Measurements from ENCODE around the gene RNU6-1.

RNU6-1 gene

GRCh38 chr15:67855842-67856241 lies 16.0 kb upstream of the RNU6-1 start:
- ATAC-seq, result no peak

- ATAC-seq, result no peak
Observed at GRCh38 chr15:67854358-67854757, 14.5 kb upstream of the RNU6-1 start.

- no peak for ATAC-seq
Observed at GRCh38 chr15:67853454-67853853, 13.6 kb upstream of the RNU6-1 start.

- no peak for ATAC-seq
Observed at GRCh38 chr15:67852418-67852817, 12.6 kb upstream of the RNU6-1 start.

- no peak for ATAC-seq
Observed at GRCh38 chr15:67850994-67851571, 11.2 kb upstream of the RNU6-1 start.

GRCh38 chr15:67850336-67850735 lies 10.5 kb upstream of the RNU6-1 start:
- ATAC-seq, result no peak

- ATAC-seq, result no peak
Observed at GRCh38 chr15:67849538-67849937, 9.7 kb upstream of the RNU6-1 start.

GRCh38 chr15:67845974-67846373 lies 6.1 kb upstream of the RNU6-1 start:
- no peak for ATAC-seq

- no peak for ATAC-seq
Observed at GRCh38 chr15:67843571-67844387, 3.9 kb upstream of the RNU6-1 start.

GRCh38 chr15:67843092-67843501 lies 3.3 kb upstream of the RNU6-1 start:
- no peak for ATAC-seq

- ATAC-seq, result no peak
Observed at GRCh38 chr15:67841513-67841762, 1.6 kb upstream of the RNU6-1 start.

GRCh38 chr15:67840749-67841512 lies 1.1 kb upstream of the RNU6-1 start:
- no peak for ATAC-seq

- peak; percentile 38 to 44 for ATAC-seq
Observed at GRCh38 chr15:67839499-67839928, 331 bp downstream of the RNU6-1 start.

GRCh38 chr15:67838789-67839332 lies 984 bp downstream of the RNU6-1 start:
- no peak for ATAC-seq

- no peak for ATAC-seq
Observed at GRCh38 chr15:67836955-67837354, 2.9 kb downstream of the RNU6-1 start.

- no peak for ATAC-seq
Observed at GRCh38 chr15:67836477-67836876, 3.4 kb downstream of the RNU6-1 start.

- ATAC-seq, result no peak
Observed at GRCh38 chr15:67836134-67836455, 3.8 kb downstream of the RNU6-1 start.

GRCh38 chr15:67835297-67836133 lies 4.3 kb downstream of the RNU6-1 start:
- no peak for ATAC-seq

- peak; percentile 4 to 6 for ATAC-seq
Observed at GRCh38 chr15:67834581-67835296, 5.1 kb downstream of the RNU6-1 start.

GRCh38 chr15:67833710-67834511 lies 5.9 kb downstream of the RNU6-1 start:
- peak in 1 of 2 donors; percentile 22 for ATAC-seq

Data from activated CD4-positive, CD25-positive, alpha-beta regulatory T cell treated with anti-CD3 and anti-CD28 coated beads, Interleukin-2, amount 50 U/mL, for 24 hours (primary cell).